ENCODE results near the gene PRRT1B. TPM values are rescaled to one million over a fixed set of nuclear protein-coding genes. Genes with fewer than 3 reads are reported as not detected.

PRRT1B gene
- total and polyA plus RNA-seq, 2 of the 4 experiments (the other 2 are of a cell fraction), result not detected

GRCh38 chr9:131496844-131497405 lies 48.4 kb upstream of the PRRT1B start:
- CTCF ChIA-PET, result no interaction called here
- 100% methylated on average over 1 of the region's 10 CpGs; no CpG with 5 or more reads in 1 of the 2 experiments for WGBS, 2 experiments (ENCODE audit: extremely low coverage in 2 of 2, insufficient read length in 1 of 2)

More at GRCh38 chr9:131496844-131497405, 48.4 kb upstream of the PRRT1B start:
- Histone ChIP-seq H3K4me2 (ENCODE audit: low read depth, low read length) (no peak overlapping the region), H3K27ac (ENCODE audit: insufficient read depth, low read length) (no peak overlapping the region), H4K5ac (ENCODE audit: low read depth, low read length) (no peak overlapping the region), H2BK15ac (ENCODE audit: low read depth, low read length) (no peak overlapping the region), H3K9me1 (ENCODE audit: insufficient read depth, low read length) (peaks cover 7% of the 10 kb centered on the region; the same call in 1 of the 2 replicates), H3K56ac (ENCODE audit: extremely low read depth, insufficient read depth, low read length) (no peak overlapping the region), H2BK5ac (ENCODE audit: low read depth, low read length, poor library complexity, severe bottlenecking) (no peak overlapping the region), H3K4ac (ENCODE audit: low read depth, low read length) (no peak overlapping the region), H3K4me1 (ENCODE audit: control insufficient read depth, insufficient read depth, low read length) (no peaks in the 10 kb centered on the region), H4K8ac (ENCODE audit: low read depth in 2 of 2, low read length in 2 of 2) (no peak overlapping the region), H2AFZ (replicated peaks; ENCODE audit: low read length, poor library complexity) (no peak overlapping the region), H3K14ac (replicated peaks; ENCODE audit: low read depth, low read length) (no peak overlapping the region), H3K4me3 (ENCODE audit: insufficient read depth, low read depth, low read length) (no peak overlapping the region), H3K18ac (ENCODE audit: low read depth, low read length) (no peak overlapping the region), H3K36me3 (ENCODE audit: control insufficient read depth, insufficient read depth, low read length) (peaks cover 76% of the 10 kb centered on the region), H2BK20ac (ENCODE audit: low read depth, low read length) (no peak overlapping the region), H4K91ac (ENCODE audit: insufficient read depth, low read depth, low read length) (no peak overlapping the region), H2AK5ac (ENCODE audit: low read depth, low read length) (no peak overlapping the region), H3K23ac (ENCODE audit: low read depth, low read length) (no peak overlapping the region), H3K9ac (ENCODE audit: low read depth, low read length) (no peak overlapping the region), H2AK9ac (replicated peaks; ENCODE audit: low read depth, low read length, poor library complexity) (no peak overlapping the region), H3K27me3 (ENCODE audit: control insufficient read depth, insufficient read depth, low read length) (no peaks in the 10 kb centered on the region), H3K9me3 (ENCODE audit: control insufficient read depth, insufficient read depth, low read length) (no peaks in the 10 kb centered on the region), H3K79me1 (ENCODE audit: low read depth in 1 of 2, low read length in 2 of 2) (peaks cover 2 to 43% of the 10 kb centered on the region in 2 experiments; a peak in 3 of 4 replicates), H4K20me1 (ENCODE audit: insufficient read depth, low read length) (peaks cover 33% of the 10 kb centered on the region), H2BK120ac (ENCODE audit: low read depth, low read length) (no peak overlapping the region)
- ATAC-seq (ENCODE audit: low read depth) (no peak), DNase-seq (no peak)
- dilution Hi-C loops (cut with HindIII; ENCODE audit: low sequenced_read_pairs, unreplicated experiment), result no loop called here
- no TSS peak for BruUV-seq (replicated peaks)
- intact Hi-C loops (cut with micrococcal nuclease), result no loop called here
- no peak for TF ChIP-seq CHD1 (IDR thresholded peaks at IDR 0.05; ENCODE audit: low read depth, low read length)
- TF ChIP-seq, protein P1, sequence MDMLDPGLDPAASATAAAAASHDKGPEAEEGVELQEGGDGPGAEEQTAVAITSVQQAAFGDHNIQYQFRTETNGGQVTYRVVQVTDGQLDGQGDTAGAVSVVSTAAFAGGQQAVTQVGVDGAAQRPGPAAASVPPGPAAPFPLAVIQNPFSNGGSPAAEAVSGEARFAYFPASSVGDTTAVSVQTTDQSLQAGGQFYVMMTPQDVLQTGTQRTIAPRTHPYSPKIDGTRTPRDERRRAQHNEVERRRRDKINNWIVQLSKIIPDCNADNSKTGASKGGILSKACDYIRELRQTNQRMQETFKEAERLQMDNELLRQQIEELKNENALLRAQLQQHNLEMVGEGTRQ (IDR thresholded peaks at IDR 0.05; ENCODE audit: low read depth, low read length), result no peak
- TF ChIP-seq NFE2L2 (IDR thresholded peaks at IDR 0.05; ENCODE audit: low read depth, low read length), result no peak
- no peak for TF ChIP-seq SMC3 (IDR thresholded peaks at IDR 0.05; ENCODE audit: low read depth, low read length)
- no peak for TF ChIP-seq MAFK (IDR thresholded peaks at IDR 0.05; ENCODE audit: low read depth, low read length)
- TF ChIP-seq, protein P2, sequence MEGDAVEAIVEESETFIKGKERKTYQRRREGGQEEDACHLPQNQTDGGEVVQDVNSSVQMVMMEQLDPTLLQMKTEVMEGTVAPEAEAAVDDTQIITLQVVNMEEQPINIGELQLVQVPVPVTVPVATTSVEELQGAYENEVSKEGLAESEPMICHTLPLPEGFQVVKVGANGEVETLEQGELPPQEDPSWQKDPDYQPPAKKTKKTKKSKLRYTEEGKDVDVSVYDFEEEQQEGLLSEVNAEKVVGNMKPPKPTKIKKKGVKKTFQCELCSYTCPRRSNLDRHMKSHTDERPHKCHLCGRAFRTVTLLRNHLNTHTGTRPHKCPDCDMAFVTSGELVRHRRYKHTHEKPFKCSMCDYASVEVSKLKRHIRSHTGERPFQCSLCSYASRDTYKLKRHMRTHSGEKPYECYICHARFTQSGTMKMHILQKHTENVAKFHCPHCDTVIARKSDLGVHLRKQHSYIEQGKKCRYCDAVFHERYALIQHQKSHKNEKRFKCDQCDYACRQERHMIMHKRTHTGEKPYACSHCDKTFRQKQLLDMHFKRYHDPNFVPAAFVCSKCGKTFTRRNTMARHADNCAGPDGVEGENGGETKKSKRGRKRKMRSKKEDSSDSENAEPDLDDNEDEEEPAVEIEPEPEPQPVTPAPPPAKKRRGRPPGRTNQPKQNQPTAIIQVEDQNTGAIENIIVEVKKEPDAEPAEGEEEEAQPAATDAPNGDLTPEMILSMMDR (conservative IDR thresholded peaks at IDR 0.05; ENCODE audit: low read depth, low read length), result no peak
- no peak for TF ChIP-seq RAD21 (IDR thresholded peaks at IDR 0.05; ENCODE audit: low read length)
- TF ChIP-seq CEBPB (IDR thresholded peaks at IDR 0.05; ENCODE audit: low read depth, low read length), result no peak
- TF ChIP-seq RFX5 (IDR thresholded peaks at IDR 0.05; ENCODE audit: low read depth, low read length), result no peak
- TF ChIP-seq MAZ (IDR thresholded peaks at IDR 0.05; ENCODE audit: borderline replicate concordance, low read depth, low read length), result no peak
- TF ChIP-seq BHLHE40 (IDR thresholded peaks at IDR 0.05; ENCODE audit: low read depth, low read length), result no peak
- no peak for TF ChIP-seq FOS (IDR thresholded peaks at IDR 0.05; ENCODE audit: low read depth, low read length)
- TF ChIP-seq POLR2A (IDR thresholded peaks at IDR 0.05; ENCODE audit: low read depth, low read length), result no peak
- TF ChIP-seq RCOR1 (IDR thresholded peaks at IDR 0.05; ENCODE audit: insufficient replicate concordance, low read length), result no peak
- TF ChIP-seq ELK1 (IDR thresholded peaks at IDR 0.05; ENCODE audit: borderline replicate concordance, low read depth, low read length), result no peak
- TF ChIP-seq MXI1 (IDR thresholded peaks at IDR 0.05; ENCODE audit: borderline replicate concordance, low read depth, low read length), result no peak
- in situ Hi-C loops (cut with MboI; ENCODE audit: low sequenced_read_pairs), result no loop called here
- POLR2A ChIA-PET (ENCODE audit: unreplicated experiment), result no interaction called here

Data from IMR-90 (cell line).